OCI-LY7 (cell line): Measurements from ENCODE around the gene CPNE5. TPM values are rescaled to one million over a fixed set of nuclear protein-coding genes. Genes with fewer than 3 reads are reported as not detected.
"Not testable (repeated sequence)": the region's sequence is repeated elsewhere in the genome, so short reads cannot be mapped to it uniquely, and the experiment has no call there.

Experiments used
- BruUV-seq: library from RNA; stranded (reverse); fragments of 400-500 nt; replicated peaks from 2 replicates; lab custom pipeline; 2021; lab: Mats Ljungman, UMichigan
- CTCF ChIA-PET: fragments of 300-600 bp; sonication (Branson Sonifier 250); formaldehyde crosslinking; loops from one replicate; lab custom pipeline; 2022; ENCODE audit warnings: antibody characterized with exemption; ENCODE audit not compliant: unreplicated experiment; lab: Charles Lee
- POLR2A ChIA-PET: fragments of 300-600 bp; sonication (Branson Sonifier 250); formaldehyde crosslinking; loops from one replicate; lab custom pipeline; 2022; ENCODE audit warnings: antibody characterized with exemption; lab: Charles Lee
- DNase-seq: peaks from one replicate; pipeline ENCODE4 v3.0.0-alpha.2; 2015; ENCODE audit warnings: low spot score
- H2AFZ ChIP-seq: fragments of 200-600 bp; sonication (generic), shearing (Covaris generic); 2 replicates; pipeline ENCODE4 v1.6.1; 2014; ENCODE audit warnings: mild to moderate bottlenecking, antibody characterized with exemption, low read length, moderate library complexity
- H3K27ac ChIP-seq: fragments of 200-600 bp; sonication (generic); 2 replicates; pipeline ENCODE4 v1.5.1; 2014; ENCODE audit warnings: mixed run types, low read depth, mild to moderate bottlenecking, moderate library complexity, low read length, inconsistent platforms; ENCODE audit not compliant: poor library complexity, severe bottlenecking
- H3K36me3 ChIP-seq: fragments of 200-600 bp; sonication (generic); 2 replicates; pipeline ENCODE4 v1.6.1; 2014; ENCODE audit warnings: mild to moderate bottlenecking, antibody characterized with exemption, low read length, moderate library complexity, mixed read lengths; ENCODE audit not compliant: insufficient read depth
- H3K4me1 ChIP-seq: fragments of 200-600 bp; sonication (generic); 2 replicates; pipeline ENCODE4 v1.5.1; 2014; ENCODE audit warnings: mild to moderate bottlenecking, low read length; ENCODE audit not compliant: insufficient read depth, poor library complexity, severe bottlenecking
- H3K4me2 ChIP-seq: fragments of 200-600 bp; sonication (generic); 2 replicates; pipeline ENCODE4 v1.6.1; 2014; ENCODE audit warnings: mild to moderate bottlenecking, low read length
- H3K4me3 ChIP-seq: fragments of 200-600 bp; sonication (generic); 2 replicates; pipeline ENCODE4 v1.5.1; 2014; ENCODE audit warnings: mild to moderate bottlenecking, low read depth, low read length; ENCODE audit not compliant: poor library complexity, severe bottlenecking
- H3K79me2 ChIP-seq: fragments of 200-600 bp; sonication (generic); 2 replicates; pipeline ENCODE4 v1.6.1; 2016; ENCODE audit warnings: low read depth, mild to moderate bottlenecking, low read length, moderate library complexity, mixed read lengths; ENCODE audit not compliant: insufficient read depth
- H3K9me2 ChIP-seq: fragments of 200-600 bp; sonication (generic); 2 replicates; pipeline ENCODE4 v1.6.1; 2016; ENCODE audit warnings: mild to moderate bottlenecking, low read length, mixed read lengths; ENCODE audit not compliant: insufficient read depth
- H3K9me3 ChIP-seq: fragments of 200-600 bp; sonication (generic); 2 replicates; pipeline ENCODE4 v1.6.1; 2014; ENCODE audit warnings: mild to moderate bottlenecking, mixed run types, low read length, mixed read lengths
- H4K20me1 ChIP-seq: fragments of 200-600 bp; sonication (generic); 2 replicates; pipeline ENCODE4 v1.6.1; 2014; ENCODE audit warnings: mild to moderate bottlenecking, antibody characterized with exemption, low read length, moderate library complexity, mixed read lengths; ENCODE audit not compliant: insufficient read depth
- CTCF ChIP-seq: fragments of 200-600 bp; sonication (generic); conservative IDR thresholded peaks from 2 replicates; pipeline ENCODE4 v1.5.1; 2014; ENCODE audit warnings: mild to moderate bottlenecking, antibody characterized with exemption, low read length, moderate library complexity, mixed read lengths
- EZH2phosphoT487 ChIP-seq: fragments of 200-600 bp; sonication (generic); IDR thresholded peaks from 2 replicates; pipeline ENCODE4 v1.6.1; 2018; ENCODE audit warnings: low read depth, borderline replicate concordance, mild to moderate bottlenecking, mixed run types, antibody characterized with exemption, low read length, moderate library complexity, mixed read lengths
- intact Hi-C: fragments of 100-400 bp; cut with micrococcal nuclease; formaldehyde crosslinking; loops from one replicate; pipeline ENCODE4 v1.10.0; 2022; ENCODE audit not compliant: unreplicated experiment
- total RNA-seq, 2 experiments: library from RNA; depleted of rRNA in 1 of 2; stranded (reverse); fragments of >200 nt in 1 of 2; shearing (Covaris generic) in 1 of 2; gene quantifications; 2 replicates each; pipeline ENCODE4 v1.2.3, GENCODE V29; 2014 to 2022

CPNE5 gene
- total RNA-seq, 2 experiments from 2014 or later = 37.7 to 89.8 TPM

DNA sequence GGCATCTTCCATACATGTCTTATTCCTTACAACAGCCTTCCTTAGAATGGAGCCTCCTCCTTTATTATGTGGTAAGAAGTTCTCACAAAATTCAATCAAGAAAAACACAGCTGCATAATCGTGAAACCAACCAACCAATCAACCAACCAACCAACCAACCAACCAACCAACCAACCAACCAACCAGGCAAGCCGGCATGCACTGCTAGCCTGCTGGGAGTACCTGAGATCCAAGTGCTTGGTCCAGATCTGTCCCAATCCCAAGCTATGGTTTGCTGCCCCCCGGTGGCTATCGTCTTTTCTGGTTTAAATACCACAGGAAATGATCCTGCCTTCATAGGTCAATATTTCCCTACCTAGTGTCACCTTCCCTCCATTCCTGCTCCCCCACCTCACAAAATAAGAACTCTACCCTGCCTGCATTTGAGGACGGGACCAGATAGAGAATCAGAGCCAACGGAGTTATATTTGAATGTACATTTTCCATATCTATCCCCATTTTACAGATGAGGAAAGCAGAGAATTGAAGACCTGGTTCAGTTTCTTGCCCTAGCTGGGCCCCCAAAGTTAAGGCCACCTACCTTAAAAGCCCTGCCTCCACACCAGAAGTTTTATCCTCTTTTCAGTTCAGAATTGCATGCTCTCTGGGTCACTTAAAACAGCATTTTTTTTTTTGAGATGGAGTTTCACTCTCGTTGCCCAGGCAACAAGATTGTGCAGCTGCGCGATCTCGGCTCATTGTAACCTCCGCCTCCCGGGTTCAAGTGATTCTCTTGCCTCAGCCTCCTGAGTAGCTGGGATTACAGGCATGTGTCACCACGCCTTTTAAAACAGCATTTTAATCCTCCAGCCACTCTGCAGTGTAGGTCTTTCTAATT lies 114.5 kb downstream of the CPNE5 start:
- POLR2A ChIA-PET = interaction anchor here (0.6 to 0.8 kb wide), 2 partner anchors 34 to 42 kb away, joined by 3 to 5 read pairs; no protein-coding TSS in a partner anchor
- intact Hi-C loops = loop anchor here (1.0 kb wide), 1 partner anchor 101 kb away; no protein-coding TSS in a partner anchor
- no peak overlapping the region for H3K4me2 ChIP-seq

DNA sequence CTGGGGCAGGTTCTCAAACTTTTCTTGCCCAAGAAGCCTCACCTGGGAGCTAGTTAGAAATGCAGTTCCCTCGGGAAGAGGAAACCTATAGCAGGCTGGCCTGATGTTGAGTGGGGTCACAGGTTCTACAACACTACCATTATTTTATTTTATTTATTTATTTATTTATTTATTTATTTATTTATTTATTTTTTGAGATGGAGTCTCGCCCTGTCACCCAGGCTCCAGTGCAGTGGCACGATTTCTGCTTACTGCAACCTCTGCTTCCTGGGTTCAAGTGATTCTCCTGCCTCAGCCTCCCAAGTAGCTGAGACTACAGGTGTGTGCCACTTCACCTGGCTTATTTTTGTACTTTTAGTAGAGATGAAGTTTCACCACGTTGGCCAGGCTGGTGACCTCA lies 115.3 kb downstream of the CPNE5 start:
- H3K27ac ChIP-seq, H3K36me3 ChIP-seq, CTCF ChIA-PET, DNase-seq, H4K20me1 ChIP-seq, H3K79me2 ChIP-seq, H3K4me3 ChIP-seq, H3K9me3 ChIP-seq, BruUV-seq, H3K4me2 ChIP-seq, H2AFZ ChIP-seq, H3K9me2 ChIP-seq: not testable (repeated sequence)
- peaks cover 36% of the 10 kb centered on the region for H3K4me1 ChIP-seq
- intact Hi-C loops = loop anchor here (1.0 kb wide), 1 partner anchor 101 kb away; no protein-coding TSS in a partner anchor
- POLR2A ChIA-PET = interaction anchor here (0.6 to 0.8 kb wide), 2 partner anchors 35 to 41 kb away, joined by 3 to 5 read pairs; no protein-coding TSS in a partner anchor

More for the DNA sequence above, 114.5 kb downstream of the CPNE5 start:
- H3K79me2 ChIP-seq = no peaks in the 10 kb centered on the region
- H2AFZ ChIP-seq = no peak overlapping the region
- no peak overlapping the region for H3K4me3 ChIP-seq
- TF ChIP-seq EZH2phosphoT487 = no peak
- TF ChIP-seq CTCF = peak; percentile 79
- no peaks in the 10 kb centered on the region for H3K36me3 ChIP-seq
- H3K27ac ChIP-seq = no peak overlapping the region
- CTCF ChIA-PET = interaction anchor here (0.9 kb wide), 1 partner anchor 19 kb away, joined by 7 read pairs; no protein-coding TSS in a partner anchor
- no peaks in the 10 kb centered on the region for H3K9me2 ChIP-seq
- no peaks in the 10 kb centered on the region for H4K20me1 ChIP-seq
- BruUV-seq = no TSS peak
- peak; percentile 64 for DNase-seq
- peaks cover 28% of the 10 kb centered on the region for H3K4me1 ChIP-seq
- no peaks in the 10 kb centered on the region for H3K9me3 ChIP-seq

- intact Hi-C loops = no loop called here
- no peak for DNase-seq
- H3K79me2 ChIP-seq = no peaks in the 10 kb centered on the region
- H4K20me1 ChIP-seq = no peaks in the 10 kb centered on the region
- H2AFZ ChIP-seq = no peak overlapping the region
- no peaks in the 10 kb centered on the region for H3K9me2 ChIP-seq
- ChIA-PET CTCF (interaction anchor here (0.7 kb wide), 1 partner anchor 99 kb away, joined by 4 read pairs; no protein-coding TSS in a partner anchor), POLR2A (interaction anchor here (1.0 to 1.3 kb wide), 2 partner anchors 30 to 32 kb away, joined by 3 to 4 read pairs; no protein-coding TSS in a partner anchor)
- no peaks in the 10 kb centered on the region for H3K9me3 ChIP-seq
- no peak overlapping the region for H3K4me2 ChIP-seq
- TF ChIP-seq CTCF = no peak
- H3K4me1 ChIP-seq = peaks cover 40% of the 10 kb centered on the region
- H3K27ac ChIP-seq = no peak overlapping the region
- no peaks in the 10 kb centered on the region for H3K36me3 ChIP-seq
- BruUV-seq = no TSS peak
- H3K4me3 ChIP-seq = no peak overlapping the region
Observed at GRCh38 chr6:36722879-36723278, 116.4 kb downstream of the CPNE5 start.
